HepG2 (cell line): ENCODE measurements around the gene TGM2. TPM values are rescaled to one million over a fixed set of nuclear protein-coding genes. Genes with fewer than 3 reads are reported as not detected.

ENCODE experiments used
- ATAC-seq: fragments of 200-7000 bp; cut with Tn5 transposase; 3 replicates; pipeline ENCODE4 v1.9.1; 2020; ENCODE audit warnings: mild to moderate bottlenecking, moderate library complexity
- BruUV-seq: library from RNA; stranded (reverse); fragments of 400-500 nt; replicated peaks from 2 replicates; lab custom pipeline; 2021; lab: Mats Ljungman, UMichigan
- CTCF ChIA-PET: fragments of 300-600 bp; formaldehyde crosslinking; extraction: SDS; loops from one replicate; lab custom pipeline; 2021; ENCODE audit warnings: low total read pairs, inconsistent platforms, low intra/inter-chr PET ratio; lab: Yijun Ruan, JAX
- POLR2A ChIA-PET: fragments of 350-600 bp; sonication (Branson Sonifier 250); formaldehyde crosslinking; loops from one replicate; lab custom pipeline; 2020; ENCODE audit warnings: antibody characterized with exemption, inconsistent platforms; lab: Yijun Ruan, JAX
- DNase-seq: peaks from one replicate; pipeline ENCODE4 v3.0.0-alpha.2; 2015; ENCODE audit warnings: low spot score
- FAIRE-seq: peaks from 3 replicates; lab custom pipeline; 2011; peaks lifted over from hg19 to GRCh38; lab: Jason Lieb, UNC
- H2AFZ ChIP-seq: one replicate; pipeline ENCODE4 v1.6.1; 2011; ENCODE audit warnings: low read length, inconsistent platforms
- H3K27ac ChIP-seq: fragments of 300-600 bp; 3 replicates; pipeline ENCODE4 v1.8.0; 2011; ENCODE audit warnings: mixed run types, mild to moderate bottlenecking, mixed read lengths, low read length, inconsistent platforms; ENCODE audit not compliant: insufficient read depth; ENCODE audit errors: extremely low read length
- H3K27me3 ChIP-seq, 2 experiments: fragments of 200-600 bp in 1 of 2; 2 replicates in 1 of 2; 3 replicates in 1 of 2; pipeline versions ENCODE4 v1.6.0 to v1.8.0; 2011; ENCODE audit warnings: low read length in 2 of 2, mild to moderate bottlenecking in 2 of 2, moderate library complexity in 2 of 2, inconsistent platforms in 1 of 2; ENCODE audit not compliant: insufficient read depth in 2 of 2, control insufficient read depth in 1 of 2
- H3K36me3 ChIP-seq, 2 experiments: fragments of 200-600 bp in 1 of 2; replicated peaks in 1 of 2; 2 replicates in 1 of 2; 3 replicates in 1 of 2; pipeline versions ENCODE4 v1.5.1 to v1.8.0; 2011; ENCODE audit warnings: low read length in 2 of 2, inconsistent platforms in 1 of 2; ENCODE audit not compliant: insufficient read depth in 2 of 2, control insufficient read depth in 1 of 2
- H3K4me1 ChIP-seq: 2 replicates; pipeline ENCODE4 v1.5.1; 2012; ENCODE audit warnings: low read length, inconsistent platforms; ENCODE audit not compliant: insufficient read depth
- H3K4me2 ChIP-seq: 2 replicates; pipeline ENCODE4 v1.6.0; 2011; ENCODE audit warnings: low read depth, low read length, inconsistent platforms
- H3K4me3 ChIP-seq, 3 experiments: fragments of 200-600 bp in 1 of 3; sonication (generic), shearing (Covaris generic) in 1 of 3; replicated peaks in 1 of 3; 2 replicates each; pipeline ENCODE4 v1.5.1; 2011 to 2016; ENCODE audit warnings: low read length in 3 of 3, inconsistent platforms in 2 of 3, low read depth in 2 of 3, mild to moderate bottlenecking in 2 of 3, control low read depth in 1 of 3, mixed read lengths in 1 of 3; ENCODE audit not compliant: insufficient read depth in 1 of 3
- H3K79me2 ChIP-seq: one replicate; pipeline ENCODE4 v1.6.1; 2011; ENCODE audit warnings: low read length, inconsistent platforms; ENCODE audit not compliant: insufficient read depth
- H3K9ac ChIP-seq: 2 replicates; pipeline ENCODE4 v1.6.0; 2011; ENCODE audit warnings: mild to moderate bottlenecking, low read depth, low read length, inconsistent platforms; ENCODE audit not compliant: insufficient read depth
- H3K9me3 ChIP-seq: 2 replicates; pipeline ENCODE4 v1.5.1; 2012; ENCODE audit warnings: mild to moderate bottlenecking, low read length
- H4K20me1 ChIP-seq: 2 replicates; pipeline ENCODE4 v1.6.0; 2011; ENCODE audit warnings: inconsistent platforms, mild to moderate bottlenecking, low read length, moderate library complexity; ENCODE audit not compliant: insufficient read depth
- BHLHE40 ChIP-seq: IDR thresholded peaks from 2 replicates; pipeline ENCODE4 v1.6.1; 2011; ENCODE audit warnings: low read length, improper control_type of control experiment
- ELF1 ChIP-seq: sonication (generic); formaldehyde crosslinking; IDR thresholded peaks from 2 replicates; pipeline ENCODE4 v1.4.0; 2020; ENCODE audit warnings: missing genetic modification reagents
- HMGXB4 ChIP-seq, 2 experiments: sonication (generic) in 1 of 2; formaldehyde crosslinking in 1 of 2; IDR thresholded peaks; 2 replicates each; pipeline versions ENCODE4 v1.4.0 to v1.6.1; 2018 to 2020; ENCODE audit warnings: missing genetic modification reagents in 2 of 2, borderline replicate concordance in 1 of 2, low read depth in 1 of 2, mild to moderate bottlenecking in 1 of 2, missing biosample characterization in 1 of 2
- KDM5B ChIP-seq: sonication (generic); formaldehyde crosslinking; IDR thresholded peaks from 2 replicates; pipeline ENCODE4 v1.4.0; 2020; ENCODE audit warnings: missing genetic modification reagents, mild to moderate bottlenecking, borderline replicate concordance
- SNAI1 ChIP-seq: sonication (generic); formaldehyde crosslinking; IDR thresholded peaks from 2 replicates; pipeline ENCODE4 v1.5.0; 2020; ENCODE audit warnings: mild to moderate bottlenecking, missing genetic modification reagents, borderline replicate concordance
- TBP ChIP-seq: sonication (generic); formaldehyde crosslinking; IDR thresholded peaks from 2 replicates; pipeline ENCODE4 v1.5.0; 2020; ENCODE audit warnings: missing genetic modification reagents
- ZMYM3 ChIP-seq: sonication (generic); formaldehyde crosslinking; IDR thresholded peaks from 2 replicates; pipeline ENCODE4 v1.5.1; 2020; ENCODE audit warnings: mild to moderate bottlenecking, missing genetic modification reagents
- ZNF607 ChIP-seq: sonication (generic); formaldehyde crosslinking; IDR thresholded peaks from 2 replicates; pipeline ENCODE4 v1.5.1; 2020; ENCODE audit warnings: missing genetic modification reagents, mild to moderate bottlenecking, borderline replicate concordance
- ZNF629 ChIP-seq: sonication (generic); formaldehyde crosslinking; conservative IDR thresholded peaks from 2 replicates; pipeline ENCODE4 v1.5.0; 2020; ENCODE audit warnings: missing genetic modification reagents
- ZSCAN30 ChIP-seq: sonication (generic); formaldehyde crosslinking; IDR thresholded peaks from 2 replicates; pipeline ENCODE4 v1.5.0; 2020; ENCODE audit warnings: mild to moderate bottlenecking, missing genetic modification reagents
- WGBS: methylation state at CpG from one replicate; pipeline ENCODE4 v1.1.6; 2017; ENCODE audit warnings: low lambda C conversion rate; 5-methylcytosine and 5-hydroxymethylcytosine counted together
- in situ Hi-C: cut with HindIII; loops from 2 replicates; pipeline ENCODE4 v1.10.0; 2017; ENCODE audit warnings: low pct_unique_long_range_greater_than_20kb; ENCODE audit not compliant: extremely low pct_ligation_motif_present
- intact Hi-C: fragments of 100-400 bp; cut with micrococcal nuclease; formaldehyde crosslinking; loops from one replicate; pipeline ENCODE4 v1.10.0; 2022; ENCODE audit not compliant: unreplicated experiment
- polyA plus RNA-seq, 8 experiments: library from polyadenylated mRNA; depleted of rRNA in 3 of 8; stranded (reverse) in 7 of 8; unstranded in 1 of 8; fragments of >200 nt; fragmentation: Illumina TruSeq in 4 of 8; extraction: Trizol in 4 of 8; gene quantifications; 2 replicates each; pipeline versions ENCODE4 v1.2.1 to v1.2.3, GENCODE V29; 2011 to 2016; ENCODE audit warnings: low read depth in 4 of 8, missing spikeins in 1 of 8, mixed read lengths in 1 of 8; ENCODE audit not compliant: insufficient read depth in 1 of 8
- total RNA-seq, 5 experiments: library from RNA; depleted of rRNA; stranded (reverse); fragments of >200 nt; fragmentation: Illumina TruSeq; extraction: Trizol; gene quantifications; 2 replicates each; pipeline ENCODE4 v1.2.3, GENCODE V29; 2016; ENCODE audit warnings: low read depth in 1 of 5
- TF ChIP-seq, protein P1 (sequence below): sonication (generic); formaldehyde crosslinking; IDR thresholded peaks from 2 replicates; pipeline ENCODE4 v1.5.0; 2020; ENCODE audit warnings: missing genetic modification reagents
- TF ChIP-seq, protein P2 (sequence below): sonication (generic); formaldehyde crosslinking; IDR thresholded peaks from 2 replicates; pipeline ENCODE4 v1.4.0; 2020; ENCODE audit warnings: missing genetic modification reagents, borderline replicate concordance
- TF ChIP-seq, protein P3 (sequence below): sonication (generic); formaldehyde crosslinking; IDR thresholded peaks from 2 replicates; pipeline ENCODE4 v1.5.1; 2020; ENCODE audit warnings: mild to moderate bottlenecking, missing genetic modification reagents, moderate library complexity

Gene TGM2
- total and polyA plus RNA-seq, 2 of the 13 experiments (the other 11 are each of a cell fraction or from before 2014, with no cell fraction given), result 4.2 to 46.4 TPM

- Histone ChIP-seq H3K27me3 (no peaks in the 10 kb centered on the region), H3K9ac (no peak overlapping the region; the same call in 1 of the 2 replicates), H3K36me3 (no peaks in the 10 kb centered on the region), H4K20me1 (no peaks in the 10 kb centered on the region), H3K9me3 (no peaks in the 10 kb centered on the region), H3K4me2 (peak overlapping the region; percentile 85), H2AFZ (peak overlapping the region; percentile 20), H3K79me2 (no peaks in the 10 kb centered on the region), H3K4me1 (peaks cover 98% of the 10 kb centered on the region), H3K4me3 (peak overlapping the region in 2 of 3 experiments; percentile 5 to 48; a peak in 3 of 6 replicates), H3K27ac (no peak overlapping the region)
- intact Hi-C loops, result no loop called here
- in situ Hi-C loops, result loop anchor here (5.0 kb wide), 1 partner anchor 109 kb away; no protein-coding TSS in a partner anchor
- POLR2A ChIA-PET, result interaction anchor here (0.7 to 5.0 kb wide), 8 partner anchors 23 to 133 kb away, joined by 3 to 33 read pairs (median 4); partner anchors contain the start of genes RPRD1B and TTI1
- 12% methylated on average over 11 of the region's 11 CpGs for WGBS
- FAIRE-seq (no peak), ATAC-seq (no peak), DNase-seq (no peak)
- CTCF ChIA-PET, result interaction anchor here (3.4 to 4.4 kb wide), 2 partner anchors 93 to 109 kb away, joined by 28 to 54 read pairs; no protein-coding TSS in a partner anchor
- TF ChIP-seq ELF1, result peak; percentile 42
- 0 out of 2 replicates have a peak, but pooled peaks have one; percentile 19 for TF ChIP-seq KDM5B (CRISPR knock-in tag)
- 0 out of 2 replicates have a peak, but pooled peaks have one; percentile 19 for TF ChIP-seq ZMYM3 (CRISPR knock-in tag)
- no peak for TF ChIP-seq BHLHE40
- TF ChIP-seq, protein P1, sequence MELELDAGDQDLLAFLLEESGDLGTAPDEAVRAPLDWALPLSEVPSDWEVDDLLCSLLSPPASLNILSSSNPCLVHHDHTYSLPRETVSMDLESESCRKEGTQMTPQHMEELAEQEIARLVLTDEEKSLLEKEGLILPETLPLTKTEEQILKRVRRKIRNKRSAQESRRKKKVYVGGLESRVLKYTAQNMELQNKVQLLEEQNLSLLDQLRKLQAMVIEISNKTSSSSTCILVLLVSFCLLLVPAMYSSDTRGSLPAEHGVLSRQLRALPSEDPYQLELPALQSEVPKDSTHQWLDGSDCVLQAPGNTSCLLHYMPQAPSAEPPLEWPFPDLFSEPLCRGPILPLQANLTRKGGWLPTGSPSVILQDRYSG, result no peak
- TF ChIP-seq TBP (CRISPR knock-in tag), result no peak
- 0 out of 2 replicates have a peak, but pooled peaks have one; percentile 29 for TF ChIP-seq ZNF607 (CRISPR knock-in tag)
- TF ChIP-seq, protein P2, sequence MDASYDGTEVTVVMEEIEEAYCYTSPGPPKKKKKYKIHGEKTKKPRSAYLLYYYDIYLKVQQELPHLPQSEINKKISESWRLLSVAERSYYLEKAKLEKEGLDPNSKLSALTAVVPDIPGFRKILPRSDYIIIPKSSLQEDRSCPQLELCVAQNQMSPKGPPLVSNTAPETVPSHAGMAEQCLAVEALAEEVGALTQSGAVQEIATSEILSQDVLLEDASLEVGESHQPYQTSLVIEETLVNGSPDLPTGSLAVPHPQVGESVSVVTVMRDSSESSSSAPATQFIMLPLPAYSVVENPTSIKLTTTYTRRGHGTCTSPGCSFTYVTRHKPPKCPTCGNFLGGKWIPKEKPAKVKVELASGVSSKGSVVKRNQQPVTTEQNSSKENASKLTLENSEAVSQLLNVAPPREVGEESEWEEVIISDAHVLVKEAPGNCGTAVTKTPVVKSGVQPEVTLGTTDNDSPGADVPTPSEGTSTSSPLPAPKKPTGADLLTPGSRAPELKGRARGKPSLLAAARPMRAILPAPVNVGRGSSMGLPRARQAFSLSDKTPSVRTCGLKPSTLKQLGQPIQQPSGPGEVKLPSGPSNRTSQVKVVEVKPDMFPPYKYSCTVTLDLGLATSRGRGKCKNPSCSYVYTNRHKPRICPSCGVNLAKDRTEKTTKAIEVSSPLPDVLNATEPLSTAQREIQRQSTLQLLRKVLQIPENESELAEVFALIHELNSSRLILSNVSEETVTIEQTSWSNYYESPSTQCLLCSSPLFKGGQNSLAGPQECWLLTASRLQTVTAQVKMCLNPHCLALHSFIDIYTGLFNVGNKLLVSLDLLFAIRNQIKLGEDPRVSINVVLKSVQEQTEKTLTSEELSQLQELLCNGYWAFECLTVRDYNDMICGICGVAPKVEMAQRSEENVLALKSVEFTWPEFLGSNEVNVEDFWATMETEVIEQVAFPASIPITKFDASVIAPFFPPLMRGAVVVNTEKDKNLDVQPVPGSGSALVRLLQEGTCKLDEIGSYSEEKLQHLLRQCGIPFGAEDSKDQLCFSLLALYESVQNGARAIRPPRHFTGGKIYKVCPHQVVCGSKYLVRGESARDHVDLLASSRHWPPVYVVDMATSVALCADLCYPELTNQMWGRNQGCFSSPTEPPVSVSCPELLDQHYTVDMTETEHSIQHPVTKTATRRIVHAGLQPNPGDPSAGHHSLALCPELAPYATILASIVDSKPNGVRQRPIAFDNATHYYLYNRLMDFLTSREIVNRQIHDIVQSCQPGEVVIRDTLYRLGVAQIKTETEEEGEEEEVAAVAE (CRISPR knock-in tag), result peak; percentile 5; the same call in 1 of the 2 replicates
- peak in 1 of 2 experiments; percentile 39; a peak in 1 of 4 replicates for TF ChIP-seq HMGXB4 (CRISPR knock-in tag; IDR thresholded peaks at IDR 0.05; ENCODE audit: borderline replicate concordance in 1 of 2, low read depth in 1 of 2)
- TF ChIP-seq ZSCAN30, result no peak
- TF ChIP-seq ZNF629 (CRISPR knock-in tag), result peak; percentile 57; the same call in 1 of the 2 replicates
- TF ChIP-seq, protein P3, sequence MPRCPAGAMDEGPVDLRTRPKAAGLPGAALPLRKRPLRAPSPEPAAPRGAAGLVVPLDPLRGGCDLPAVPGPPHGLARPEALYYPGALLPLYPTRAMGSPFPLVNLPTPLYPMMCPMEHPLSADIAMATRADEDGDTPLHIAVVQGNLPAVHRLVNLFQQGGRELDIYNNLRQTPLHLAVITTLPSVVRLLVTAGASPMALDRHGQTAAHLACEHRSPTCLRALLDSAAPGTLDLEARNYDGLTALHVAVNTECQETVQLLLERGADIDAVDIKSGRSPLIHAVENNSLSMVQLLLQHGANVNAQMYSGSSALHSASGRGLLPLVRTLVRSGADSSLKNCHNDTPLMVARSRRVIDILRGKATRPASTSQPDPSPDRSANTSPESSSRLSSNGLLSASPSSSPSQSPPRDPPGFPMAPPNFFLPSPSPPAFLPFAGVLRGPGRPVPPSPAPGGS (CRISPR knock-in tag), result no peak
- 0 out of 2 replicates have a peak, but pooled peaks have one; percentile 48 for TF ChIP-seq SNAI1
- BruUV-seq, result no TSS peak
These were observed 1.7 kb upstream of the TGM2 start for GRCh38 chr20:38166703-38167233.
